Endothelial cell of umbilical vein (primary cell): Measurements from ENCODE around the gene GRXCR1.

Experiments
- CTCF ChIP-seq, 2 donors: IDR thresholded peaks; 1 replicate in 1 of 2; 2 replicates in 1 of 2; pipeline ENCODE4 v1.5.1; 2011; ENCODE audit warnings: low read length in 2 of 2, mild to moderate bottlenecking in 2 of 2, moderate library complexity in 2 of 2, control low read depth in 1 of 2, inconsistent platforms in 1 of 2, low read depth in 1 of 2; ENCODE audit not compliant: insufficient read depth in 1 of 2; ENCODE audit errors: extremely low read depth in 1 of 2
- EZH2 ChIP-seq: IDR thresholded peaks from 2 replicates; pipeline ENCODE4 v1.6.1; 2012; ENCODE audit warnings: borderline replicate concordance, low read depth, mild to moderate bottlenecking, moderate library complexity, low read length, inconsistent platforms; ENCODE audit not compliant: severe bottlenecking
- FOS ChIP-seq: IDR thresholded peaks from 2 replicates; pipeline ENCODE4 v1.6.1; 2011; ENCODE audit warnings: mild to moderate bottlenecking, low read length, moderate library complexity, borderline replicate concordance; ENCODE audit not compliant: insufficient read depth
- MAX ChIP-seq: IDR thresholded peaks from 2 replicates; pipeline ENCODE4 v1.6.1; 2011; ENCODE audit not compliant: insufficient read depth, insufficient read length
- MYC ChIP-seq: IDR thresholded peaks from one replicate; pipeline ENCODE4 v1.6.1; 2011; ENCODE audit warnings: mild to moderate bottlenecking, low read depth, low read length
- POLR2A ChIP-seq: IDR thresholded peaks from 2 replicates; pipeline ENCODE4 v1.6.1; 2012; ENCODE audit warnings: low read depth, mild to moderate bottlenecking, control low read depth, low read length
- POLR2AphosphoS5 ChIP-seq: IDR thresholded peaks from 2 replicates; pipeline ENCODE4 v1.6.1; 2012; ENCODE audit warnings: low read depth, mild to moderate bottlenecking, control low read depth, low read length, moderate library complexity; ENCODE audit not compliant: insufficient read depth

GRCh38 chr4:42910459-42910858 is 17.9 kb downstream of the GRXCR1 start:
- TF ChIP-seq CTCF (IDR thresholded peaks at IDR 0.05; ENCODE audit: extremely low read depth in 1 of 2, insufficient read depth in 1 of 2, low read depth in 1 of 2, low read length in 2 of 2) (no peak), POLR2AphosphoS5 (no peak), EZH2 (no peak), POLR2A (no peak), MAX (no peak), FOS (no peak), MYC (no peak)
